Airway epithelial cell (primary cell): ENCODE measurements around the gene ANKRD37. TPM values are rescaled to one million over a fixed set of nuclear protein-coding genes. Genes with fewer than 3 reads are reported as not detected.

Experiments
- total RNA-seq: library from RNA; depleted of rRNA; stranded (reverse); fragments of >200 nt; gene quantifications from 2 replicates; pipeline ENCODE4 v1.2.3, GENCODE V29; 2015

The ANKRD37 gene, protein sequence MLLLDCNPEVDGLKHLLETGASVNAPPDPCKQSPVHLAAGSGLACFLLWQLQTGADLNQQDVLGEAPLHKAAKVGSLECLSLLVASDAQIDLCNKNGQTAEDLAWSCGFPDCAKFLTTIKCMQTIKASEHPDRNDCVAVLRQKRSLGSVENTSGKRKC
- total RNA-seq: 7.1 and 9.9 TPM in 2 replicates

DNA sequence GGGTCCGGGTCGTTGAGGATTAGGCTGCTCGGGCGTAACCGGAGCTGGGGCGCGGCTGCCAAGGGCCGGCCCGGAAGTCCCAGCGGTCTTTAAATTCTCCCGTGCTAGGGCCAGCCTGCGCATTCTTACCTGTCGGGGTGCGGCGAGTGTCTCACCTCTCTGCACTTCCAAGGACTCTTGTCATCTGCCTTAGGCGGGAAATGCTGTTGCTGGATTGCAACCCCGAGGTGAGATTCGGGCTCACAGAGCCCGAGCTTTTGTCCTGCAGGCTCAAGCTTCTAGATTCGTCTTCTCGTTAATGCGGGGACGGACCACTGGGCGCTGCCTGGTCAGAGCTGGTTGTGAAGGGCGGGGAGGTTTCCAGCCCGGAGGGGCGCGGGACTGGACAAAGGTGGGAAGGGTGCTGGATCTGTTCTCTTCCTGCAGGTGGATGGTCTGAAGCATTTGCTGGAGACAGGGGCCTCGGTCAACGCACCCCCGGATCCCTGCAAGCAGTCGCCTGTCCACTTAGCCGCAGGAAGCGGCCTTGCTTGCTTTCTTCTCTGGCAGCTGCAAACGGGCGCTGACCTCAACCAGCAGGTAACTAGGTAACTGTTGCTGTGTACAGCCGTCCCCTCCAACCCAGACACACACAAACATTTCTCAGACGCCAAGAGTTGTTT, at the start of gene ANKRD37:
Gene ANKRD37 (plus strand): TSS at position 118 of the 662 bp plus-strand sequence. CDS start 83 bp downstream, at position 201.

DNA sequence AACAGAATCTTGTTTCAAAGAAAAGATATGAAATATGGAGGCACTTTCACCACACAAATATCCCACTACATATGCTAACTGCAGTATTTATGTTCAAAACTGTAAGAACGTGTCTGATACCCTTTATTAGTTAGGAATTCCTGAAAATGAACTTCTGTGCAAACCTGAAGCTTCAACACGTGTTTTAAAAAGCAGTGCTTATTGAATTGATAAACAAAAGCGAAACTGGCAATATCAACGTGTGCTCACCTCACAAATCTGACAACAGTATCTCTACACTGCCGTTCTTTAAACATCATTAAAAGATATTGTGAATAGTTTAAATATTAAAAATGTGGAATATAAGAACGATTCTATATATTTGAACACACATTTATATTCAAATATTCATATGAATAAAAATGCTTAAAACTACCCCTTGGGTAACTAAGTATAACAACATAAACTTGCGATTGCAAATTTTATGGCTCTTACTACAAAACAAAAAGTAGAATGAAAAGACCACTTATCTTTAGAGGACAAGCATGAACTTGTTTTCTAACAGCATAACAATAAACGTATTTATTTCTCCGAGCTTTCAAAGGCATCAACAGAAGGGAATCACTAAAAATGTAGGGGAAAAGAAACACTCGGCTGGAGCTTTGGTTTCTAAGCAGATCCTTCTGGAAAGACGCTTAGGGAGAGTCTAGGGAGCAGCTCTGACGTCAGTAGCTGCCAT, 1.2 kb upstream of the ANKRD37 start, which contains the start of gene LRP2BP:
Gene LRP2BP (minus strand): TSS at position 687 of the 718 bp plus-strand sequence. CDS start 17,738 bp downstream, outside the sequence.

DNA sequence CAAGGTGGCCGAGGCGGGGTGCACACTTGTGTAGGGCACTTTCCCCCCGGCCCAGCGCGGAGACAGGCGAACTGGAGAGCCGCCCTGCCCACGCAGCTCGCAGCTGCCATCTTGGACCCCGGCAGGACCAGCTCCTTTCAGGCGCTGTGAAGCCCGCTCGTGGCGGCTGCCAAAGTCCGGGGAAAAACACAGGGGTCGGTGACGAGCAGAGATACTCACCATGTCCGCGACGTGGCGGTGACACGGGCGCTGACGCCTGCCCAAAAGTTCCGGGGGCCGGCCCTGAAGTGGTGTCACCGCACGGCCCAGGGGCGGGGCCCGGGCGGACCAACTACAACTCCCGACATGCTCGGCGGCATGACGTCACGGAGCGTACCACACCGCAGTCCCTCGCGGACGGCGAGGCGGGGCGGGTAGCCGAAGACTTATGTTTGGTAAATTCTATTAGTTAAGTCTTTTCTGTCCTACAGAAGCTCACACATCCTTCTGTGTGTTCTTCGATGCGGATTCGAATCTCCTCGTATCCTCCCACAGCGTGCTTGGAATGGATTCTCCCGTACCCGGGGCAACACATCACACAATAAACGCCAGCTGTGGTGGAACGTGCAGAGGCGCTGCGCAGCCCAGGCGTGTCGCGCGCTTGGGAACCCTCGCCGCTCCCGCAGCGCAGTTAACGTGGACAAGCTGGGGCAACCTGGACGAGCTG, 29.2 kb downstream of the ANKRD37 start, which contains the start of gene UFSP2:
Gene UFSP2 (minus strand): TSS at position 318 of the 706 bp plus-strand sequence. CDS start 96 bp downstream, at position 222.

Other genes with a start within 250 kb of the ANKRD37 start
- 21.9 and 23.5 TPM in 2 replicates for gene CFAP97, start 192.8 kb upstream of the ANKRD37 start, total RNA-seq
- gene SNX25, start 187.2 kb upstream of the ANKRD37 start, total RNA-seq: 8.3 and 13.0 TPM in 2 replicates
- gene LRP2BP, start 917 bp upstream of the ANKRD37 start, total RNA-seq: 0.07 and 0.19 TPM in 2 replicates
- 25.3 and 33.5 TPM in 2 replicates for gene UFSP2, start 29.1 kb downstream of the ANKRD37 start, total RNA-seq
- gene CCDC110, start 74.9 kb downstream of the ANKRD37 start, total RNA-seq: 0.05 and 0.07 TPM in 2 replicates
- 0.07 and 0.56 TPM in 2 replicates for gene PDLIM3, start 138.7 kb downstream of the ANKRD37 start, total RNA-seq